CD8-positive, alpha-beta memory T cell (primary cell): ENCODE data around the gene TARS2. TPM values are rescaled to one million over a fixed set of nuclear protein-coding genes. Genes with fewer than 3 reads are reported as not detected.
A peak's percentile ranks its signal among the peaks of the same experiment; 100 is the strongest.

ENCODE experiments used
- CTCF ChIA-PET: fragments of 350-600 bp; sonication (Branson Sonifier 250); formaldehyde crosslinking; loops from one replicate; lab custom pipeline; 2021; ENCODE audit warnings: antibody characterized with exemption; lab: Charles Lee
- POLR2A ChIA-PET: fragments of 350-600 bp; sonication (Branson Sonifier 250); formaldehyde crosslinking; loops from one replicate; lab custom pipeline; 2021; ENCODE audit warnings: antibody characterized with exemption; lab: Charles Lee
- DNase-seq, 5 donors: peaks; one replicate each; pipeline versions ENCODE4 v3.0.0 to v3.0.0-alpha.2; 2020 to 2022; ENCODE audit warnings: mixed read lengths in 1 of 5
- H3K27ac ChIP-seq: one replicate; pipeline ENCODE4 v1.7.0; 2013; ENCODE audit warnings: low read depth, mild to moderate bottlenecking, low read length, moderate library complexity
- H3K27me3 ChIP-seq: 2 replicates; pipeline ENCODE4 v1.7.0; 2013; ENCODE audit warnings: low read length, mild to moderate bottlenecking; ENCODE audit not compliant: insufficient read depth, poor library complexity, severe bottlenecking
- H3K36me3 ChIP-seq: 2 replicates; pipeline ENCODE4 v1.7.0; 2013; ENCODE audit warnings: mild to moderate bottlenecking, low read length, moderate library complexity; ENCODE audit not compliant: insufficient read depth
- H3K4me1 ChIP-seq: 2 replicates; pipeline ENCODE4 v1.7.0; 2013; ENCODE audit warnings: mild to moderate bottlenecking, low read length, moderate library complexity; ENCODE audit not compliant: insufficient read depth
- H3K4me3 ChIP-seq: 2 replicates; pipeline ENCODE4 v1.7.0; 2013; ENCODE audit warnings: mild to moderate bottlenecking, low read length
- H3K9me3 ChIP-seq: 2 replicates; pipeline ENCODE4 v1.7.0; 2013; ENCODE audit warnings: mild to moderate bottlenecking, low read length
- H3K27ac Mint-ChIP-seq, 8 donors: one replicate each; pipeline ENCODE4 v1.8.0; 2020 to 2021; ENCODE audit warnings: mixed read lengths in 8 of 8, mild to moderate bottlenecking in 6 of 8, inconsistent platforms in 3 of 8, moderate library complexity in 3 of 8
- H3K27me3 Mint-ChIP-seq, 2 donors: one replicate each; pipeline ENCODE4 v1.8.0; 2020 to 2021; ENCODE audit warnings: mixed read lengths in 2 of 2, mild to moderate bottlenecking in 1 of 2, moderate library complexity in 1 of 2
- H3K36me3 Mint-ChIP-seq, 3 donors: one replicate each; pipeline ENCODE4 v1.8.0; 2020 to 2021; ENCODE audit warnings: mixed read lengths in 3 of 3, inconsistent platforms in 1 of 3, mild to moderate bottlenecking in 1 of 3
- H3K4me1 Mint-ChIP-seq, 3 donors: one replicate each; pipeline ENCODE4 v1.8.0; 2020 to 2021; ENCODE audit warnings: mixed read lengths in 3 of 3, inconsistent platforms in 1 of 3, mild to moderate bottlenecking in 1 of 3
- H3K4me3 Mint-ChIP-seq, 7 donors: one replicate each; pipeline ENCODE4 v1.8.0; 2020 to 2021; ENCODE audit warnings: mixed read lengths in 7 of 7, mild to moderate bottlenecking in 6 of 7, moderate library complexity in 4 of 7, inconsistent platforms in 2 of 7
- H3K9me3 Mint-ChIP-seq, 5 donors: one replicate each; pipeline ENCODE4 v1.8.0; 2020 to 2022; ENCODE audit warnings: mixed read lengths in 5 of 5, mild to moderate bottlenecking in 3 of 5, moderate library complexity in 2 of 5, inconsistent platforms in 1 of 5
- polyA plus RNA-seq: library from polyadenylated mRNA; unstranded; fragments of 300-500 nt; fragmentation: Illumina TruSeq; gene quantifications from one replicate; pipeline ENCODE4 v1.2.3, GENCODE V29; 2021
- total RNA-seq, 2 experiments: library from RNA; stranded (reverse); gene quantifications; one replicate each; pipeline ENCODE4 v1.2.3, GENCODE V29; 2021

The TARS2 gene
- total and polyA plus RNA-seq, 3 experiments from 2014 or later, result 29.0 to 51.2 (median 49.7) TPM

- POLR2A ChIA-PET, result interaction anchor here (0.5 kb wide), 1 partner anchor 64 kb away, joined by 5 read pairs; no protein-coding TSS in a partner anchor
- H3K27me3 Mint-ChIP-seq, result peaks cover 0 to 2% of the 10 kb centered on the region in 2 donors
- no peak for DNase-seq
- no peaks in the 10 kb centered on the region for H3K4me1 ChIP-seq
- peaks cover 0 to 3% (median 0%) of the 10 kb centered on the region in 3 donors for H3K4me1 Mint-ChIP-seq
- no peaks in the 10 kb centered on the region for H3K27me3 ChIP-seq
- no peak overlapping the region for H3K4me3 Mint-ChIP-seq
- H3K9me3 Mint-ChIP-seq, result no peaks in the 10 kb centered on the region
- H3K4me3 ChIP-seq, result no peak overlapping the region
- H3K36me3 Mint-ChIP-seq, result no peaks in the 10 kb centered on the region
- no peaks in the 10 kb centered on the region for H3K36me3 ChIP-seq
- H3K9me3 ChIP-seq, result no peaks in the 10 kb centered on the region
- CTCF ChIA-PET, result interaction anchor here (0.9 to 1.4 kb wide), 2 partner anchors 29 to 56 kb away, joined by 3 read pairs; no protein-coding TSS in a partner anchor
- H3K27ac ChIP-seq, result no peak overlapping the region
- peak overlapping the region in 1 of 8 donors; percentile 32 for H3K27ac Mint-ChIP-seq
Observed at GRCh38 chr1:150530491-150531159, 43.4 kb downstream of the TARS2 start.

DNA sequence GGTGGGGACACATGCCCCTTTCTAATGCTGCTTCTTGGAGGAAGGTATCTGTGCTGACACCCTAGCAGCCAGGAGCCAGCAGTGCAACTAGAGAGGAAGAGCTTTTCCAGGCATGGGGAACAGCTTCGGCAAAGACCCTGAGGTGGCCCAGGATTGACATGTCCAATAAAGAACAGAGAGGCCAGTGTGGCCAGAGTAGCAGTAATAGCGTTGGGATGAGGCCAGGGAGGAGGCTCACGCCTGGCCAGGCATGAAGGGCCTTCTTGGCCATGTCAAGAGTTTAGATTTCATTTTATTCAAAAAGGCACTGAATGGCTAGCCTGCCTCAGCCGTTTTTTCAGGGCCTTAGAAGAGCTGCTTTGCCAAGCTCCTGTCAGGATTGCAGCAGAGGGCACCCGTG lies 45.6 kb downstream of the TARS2 start:
- H3K27me3 ChIP-seq, result no peaks in the 10 kb centered on the region
- CTCF ChIA-PET, result interaction anchor here (0.8 to 1.8 kb wide), 10 partner anchors 10 to 82 kb away, joined by 3 to 8 read pairs (median 4); partner anchors contain the start of gene FALEC
- Mint-ChIP-seq H3K4me1 (peaks cover 0 to 3% (median 0%) of the 10 kb centered on the region in 3 donors), H3K27me3 (peaks cover 3 to 4% of the 10 kb centered on the region in 2 donors), H3K4me3 (no peak overlapping the region), H3K9me3 (no peaks in the 10 kb centered on the region), H3K27ac (peak overlapping the region in 1 of 8 donors; percentile 70), H3K36me3 (no peaks in the 10 kb centered on the region)
- no peak overlapping the region for H3K4me3 ChIP-seq
- H3K9me3 ChIP-seq, result no peaks in the 10 kb centered on the region
- no peaks in the 10 kb centered on the region for H3K36me3 ChIP-seq
- DNase-seq, result no peak
- POLR2A ChIA-PET, result no interaction called here
- H3K27ac ChIP-seq, result no peak overlapping the region
- no peaks in the 10 kb centered on the region for H3K4me1 ChIP-seq

DNA sequence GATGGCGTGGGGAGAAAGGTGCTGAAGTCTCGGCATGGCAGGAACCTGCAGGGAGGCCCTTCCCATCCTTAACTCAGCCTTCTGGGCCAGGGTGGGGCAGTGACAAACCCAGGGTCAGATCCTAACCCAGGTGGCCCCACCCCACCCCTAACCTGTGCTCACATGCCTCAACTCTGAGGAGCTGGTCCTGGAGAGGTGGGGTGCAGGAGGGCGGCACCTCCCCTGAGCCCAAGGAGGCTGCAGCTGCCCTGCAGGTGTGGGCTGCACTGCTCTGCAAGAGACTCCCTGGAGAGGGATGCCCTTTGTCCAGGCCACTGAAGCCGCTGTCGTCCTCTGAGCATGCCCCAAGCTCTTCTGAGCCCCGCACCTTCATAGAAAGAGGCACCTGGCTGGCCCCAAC lies 46.8 kb downstream of the TARS2 start:
- Mint-ChIP-seq H3K4me3 (no peak overlapping the region), H3K27me3 (peaks cover 6 to 8% of the 10 kb centered on the region in 2 donors), H3K36me3 (peaks cover 0 to 1% (median 0%) of the 10 kb centered on the region in 3 donors), H3K4me1 (peaks cover 0 to 3% (median 0%) of the 10 kb centered on the region in 3 donors), H3K27ac (peak overlapping the region in 1 of 8 donors; percentile 85), H3K9me3 (no peaks in the 10 kb centered on the region)
- no peak overlapping the region for H3K4me3 ChIP-seq
- H3K4me1 ChIP-seq, result no peaks in the 10 kb centered on the region
- H3K9me3 ChIP-seq, result no peaks in the 10 kb centered on the region
- DNase-seq, result no peak
- ChIA-PET CTCF (no interaction called here), POLR2A (no interaction called here)
- no peaks in the 10 kb centered on the region for H3K36me3 ChIP-seq
- H3K27me3 ChIP-seq, result no peaks in the 10 kb centered on the region
- H3K27ac ChIP-seq, result no peak overlapping the region

DNA sequence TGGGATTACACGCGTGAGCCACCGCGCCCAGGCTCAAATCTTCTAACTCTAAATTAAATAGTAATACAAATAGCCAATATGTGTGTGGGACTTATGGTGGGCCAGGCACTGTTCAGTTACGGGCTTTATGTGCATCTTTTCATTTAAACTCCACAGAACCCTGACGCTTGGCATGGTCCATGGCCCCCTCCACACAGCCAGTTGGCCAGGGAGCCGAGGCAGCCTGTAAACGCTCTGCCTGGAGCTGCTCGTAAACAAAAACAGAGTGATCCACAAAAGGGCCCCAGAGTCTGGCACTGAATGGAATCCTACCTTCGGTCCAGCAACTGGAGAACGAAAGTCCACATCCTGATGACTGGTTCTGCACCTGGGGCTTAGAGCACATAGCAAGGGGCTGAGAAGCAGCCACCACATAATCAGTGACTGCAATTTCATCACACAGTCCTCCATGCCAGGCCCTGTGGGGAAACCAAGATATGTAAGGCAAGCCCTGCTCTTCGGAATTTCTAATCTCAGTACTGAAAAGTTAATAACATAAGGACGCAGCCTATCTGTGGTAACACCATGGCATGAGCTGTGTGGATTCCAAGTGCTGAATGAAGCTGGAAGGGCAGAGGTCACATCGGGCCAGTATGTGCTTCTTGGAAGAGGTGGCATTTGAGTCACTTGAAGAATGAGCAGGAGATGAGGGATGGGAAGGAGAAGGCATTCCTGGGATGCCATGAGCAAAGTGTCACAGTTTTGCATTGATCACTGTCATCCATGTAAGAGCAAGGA lies 48.5 kb downstream of the TARS2 start:
- peaks cover 0 to 3% (median 0%) of the 10 kb centered on the region in 3 donors for H3K4me1 Mint-ChIP-seq
- H3K4me3 Mint-ChIP-seq, result no peak overlapping the region
- H3K27ac Mint-ChIP-seq, result peak overlapping the region in 1 of 8 donors; percentile 79
- Histone ChIP-seq H3K4me1 (no peaks in the 10 kb centered on the region), H3K27me3 (no peaks in the 10 kb centered on the region), H3K9me3 (no peaks in the 10 kb centered on the region), H3K4me3 (no peak overlapping the region), H3K27ac (no peak overlapping the region), H3K36me3 (no peaks in the 10 kb centered on the region)
- CTCF ChIA-PET, result interaction anchor here (1.0 kb wide), 1 partner anchor 24 kb away, joined by 5 read pairs; no protein-coding TSS in a partner anchor
- peaks cover 6 to 8% of the 10 kb centered on the region in 2 donors for H3K27me3 Mint-ChIP-seq
- peaks cover 0 to 1% (median 0%) of the 10 kb centered on the region in 3 donors for H3K36me3 Mint-ChIP-seq
- POLR2A ChIA-PET, result interaction anchor here (0.5 kb wide), 1 partner anchor 14 kb away, joined by 5 read pairs; no protein-coding TSS in a partner anchor
- H3K9me3 Mint-ChIP-seq, result no peaks in the 10 kb centered on the region
- DNase-seq, result no peak

DNA sequence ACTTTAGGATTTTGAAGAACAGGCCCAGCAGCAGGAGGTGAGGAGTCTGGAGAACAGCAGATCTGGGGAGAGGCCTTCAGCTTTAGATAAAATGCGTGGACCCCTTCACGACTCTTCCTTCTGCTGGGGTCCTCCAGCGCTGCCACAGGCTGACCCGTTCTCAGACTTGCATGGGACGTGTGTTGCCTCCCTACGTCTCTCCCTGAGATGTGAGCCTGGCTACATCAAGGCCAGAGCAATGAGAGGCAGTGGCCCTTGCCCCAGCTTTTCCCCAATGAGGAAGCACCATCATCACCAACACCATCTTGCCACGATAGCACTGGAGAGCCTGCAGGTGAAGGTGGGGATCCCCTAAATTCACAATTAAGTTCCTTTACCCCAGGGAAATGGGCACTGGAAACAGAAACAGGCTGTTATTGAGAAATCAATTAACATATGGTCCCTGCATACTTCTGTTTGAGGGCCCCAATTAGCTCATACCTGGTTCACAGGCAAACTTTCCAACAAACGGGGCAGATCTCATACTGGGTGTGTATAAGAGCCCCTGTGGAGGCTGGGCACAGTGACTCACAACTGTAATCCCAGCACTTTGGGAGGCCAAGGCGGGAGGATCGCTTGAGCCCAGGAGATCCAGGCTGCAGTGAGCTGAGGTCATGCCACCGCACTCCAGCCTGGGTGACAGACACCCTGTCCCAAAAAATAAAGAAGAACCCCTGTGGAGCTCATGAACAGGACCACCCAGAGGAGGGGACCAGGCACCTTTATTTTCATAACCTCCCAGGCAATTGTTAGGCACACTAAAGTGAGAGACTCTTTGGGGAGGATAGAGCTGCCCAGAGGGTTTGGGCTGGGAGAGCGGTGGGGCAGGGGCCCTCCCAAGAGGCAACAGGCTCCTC lies 49.9 kb downstream of the TARS2 start:
- H3K27me3 ChIP-seq, result no peaks in the 10 kb centered on the region
- peaks cover 0 to 1% (median 0%) of the 10 kb centered on the region in 3 donors for H3K36me3 Mint-ChIP-seq
- H3K4me3 ChIP-seq, result no peak overlapping the region
- peaks cover 6 to 8% of the 10 kb centered on the region in 2 donors for H3K27me3 Mint-ChIP-seq
- ChIA-PET POLR2A (no interaction called here), CTCF (interaction anchor here (1.0 kb wide), 1 partner anchor 23 kb away, joined by 5 read pairs; no protein-coding TSS in a partner anchor)
- H3K9me3 ChIP-seq, result no peaks in the 10 kb centered on the region
- no peaks in the 10 kb centered on the region for H3K36me3 ChIP-seq
- H3K9me3 Mint-ChIP-seq, result no peaks in the 10 kb centered on the region
- H3K4me3 Mint-ChIP-seq, result no peak overlapping the region
- no peak for DNase-seq
- H3K27ac Mint-ChIP-seq, result peak overlapping the region in 1 of 8 donors; percentile 65
- peaks cover 0 to 3% (median 0%) of the 10 kb centered on the region in 3 donors for H3K4me1 Mint-ChIP-seq
- no peak overlapping the region for H3K27ac ChIP-seq
- H3K4me1 ChIP-seq, result no peaks in the 10 kb centered on the region

DNA sequence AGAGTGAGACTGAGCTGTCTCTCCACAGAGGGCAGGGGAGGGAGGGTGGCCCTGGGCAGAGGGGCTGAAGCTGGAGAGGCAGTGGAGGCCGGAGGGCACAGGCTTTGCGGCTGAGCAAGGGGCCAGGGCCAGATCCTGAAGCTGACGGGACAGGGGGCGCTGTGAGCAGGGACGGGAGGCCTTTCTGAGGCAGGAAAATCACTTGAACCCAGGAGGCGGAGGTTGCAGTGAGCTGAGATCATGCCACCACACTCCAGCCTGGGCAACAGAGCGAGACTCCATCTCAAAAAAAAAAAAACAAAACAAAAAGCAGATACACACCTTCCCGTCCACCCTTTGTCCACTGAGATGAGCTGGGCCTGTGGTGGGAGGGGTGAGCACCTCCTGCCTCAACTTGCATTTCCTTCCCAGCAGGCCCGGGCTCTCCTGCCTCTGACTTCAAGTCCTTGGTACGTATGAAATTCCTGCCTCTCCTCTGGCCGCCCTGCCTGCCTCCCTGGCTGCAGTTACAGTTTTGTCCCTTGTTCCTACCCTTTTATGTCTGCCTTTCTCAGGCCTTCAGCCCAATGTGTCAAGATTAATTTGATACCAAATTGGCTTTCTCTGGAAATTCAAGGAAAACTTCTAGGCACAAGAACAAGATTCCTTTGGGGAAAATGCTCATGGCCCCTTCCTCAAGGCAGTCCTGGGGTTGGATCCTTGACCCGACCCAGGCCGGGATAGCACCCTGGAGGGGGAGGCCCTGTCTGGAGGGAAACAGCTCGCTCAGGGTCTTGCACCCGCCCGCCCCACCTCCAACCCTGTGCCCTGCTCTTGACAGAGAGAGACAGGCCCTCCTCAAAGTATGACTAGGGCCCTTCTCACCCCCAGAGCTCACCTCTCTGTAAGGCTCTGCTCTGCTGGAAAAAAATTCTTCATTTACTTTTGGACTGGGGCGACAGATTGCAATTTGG lies 50.8 kb downstream of the TARS2 start:
- Mint-ChIP-seq H3K9me3 (no peaks in the 10 kb centered on the region), H3K36me3 (peaks cover 0 to 1% (median 0%) of the 10 kb centered on the region in 3 donors), H3K27ac (peak overlapping the region in 1 of 8 donors; percentile 91), H3K4me3 (no peak overlapping the region), H3K4me1 (no peaks in the 10 kb centered on the region), H3K27me3 (peaks cover 10 to 14% of the 10 kb centered on the region in 2 donors)
- ChIA-PET CTCF (interaction anchor here (1.4 kb wide), 1 partner anchor 458 kb away, joined by 5 read pairs; no protein-coding TSS in a partner anchor), POLR2A (no interaction called here)
- Histone ChIP-seq H3K4me3 (no peak overlapping the region), H3K4me1 (no peaks in the 10 kb centered on the region), H3K27me3 (no peaks in the 10 kb centered on the region), H3K36me3 (no peaks in the 10 kb centered on the region), H3K27ac (no peak overlapping the region), H3K9me3 (no peaks in the 10 kb centered on the region)
- DNase-seq, result no peak
